ENCODE results near the gene CEP70.

The CEP70 gene

GRCh38 chr3:138463724-138464490 lies 130.2 kb downstream of the CEP70 start:
- DNase-seq (ENCODE audit: low read depth in 1 of 2, low spot score in 1 of 2) = no peak
- Histone ChIP-seq H3K27me3 (ENCODE audit: insufficient read depth, poor library complexity, severe bottlenecking) (peaks cover 6% of the 10 kb centered on the region), H3K27ac (replicated peaks) (no peak overlapping the region), H3K4me3 (replicated peaks; ENCODE audit: insufficient read depth, low read length) (no peak overlapping the region)
- TF ChIP-seq CTCF (IDR thresholded peaks at IDR 0.05; ENCODE audit: insufficient read depth, low read length) = no peak
- no peak for TF ChIP-seq GABPA (IDR thresholded peaks at IDR 0.05; ENCODE audit: low read depth)
- no peak for TF ChIP-seq SPI1 (IDR thresholded peaks at IDR 0.05; ENCODE audit: borderline replicate concordance, low read depth)
- no peak for TF ChIP-seq REST (IDR thresholded peaks at IDR 0.05; ENCODE audit: insufficient replicate concordance, low read depth)
- TF ChIP-seq POLR2AphosphoS5 (IDR thresholded peaks at IDR 0.05; ENCODE audit: low read depth) = no peak

GRCh38 chr3:138461896-138462295 lies 132.2 kb downstream of the CEP70 start:
- H3K27ac ChIP-seq (replicated peaks) = no peak overlapping the region
- peaks cover 6% of the 10 kb centered on the region for H3K27me3 ChIP-seq (ENCODE audit: insufficient read depth, poor library complexity, severe bottlenecking)
- no peak for TF ChIP-seq REST (IDR thresholded peaks at IDR 0.05; ENCODE audit: insufficient replicate concordance, low read depth)
- TF ChIP-seq SPI1 (IDR thresholded peaks at IDR 0.05; ENCODE audit: borderline replicate concordance, low read depth) = no peak
- no peak for TF ChIP-seq GABPA (IDR thresholded peaks at IDR 0.05; ENCODE audit: low read depth)
- TF ChIP-seq CTCF (IDR thresholded peaks at IDR 0.05; ENCODE audit: insufficient read depth, low read length) = no peak
- TF ChIP-seq POLR2AphosphoS5 (IDR thresholded peaks at IDR 0.05; ENCODE audit: low read depth) = no peak
- DNase-seq (ENCODE audit: low read depth in 1 of 2, low spot score in 1 of 2) = no peak
- no peak overlapping the region for H3K4me3 ChIP-seq (replicated peaks; ENCODE audit: insufficient read depth, low read length)

GRCh38 chr3:138461246-138461645 lies 132.8 kb downstream of the CEP70 start:
- no peak for DNase-seq (ENCODE audit: low read depth in 1 of 2, low spot score in 1 of 2)
- no peak overlapping the region for H3K27ac ChIP-seq (replicated peaks)
- TF ChIP-seq GABPA (IDR thresholded peaks at IDR 0.05; ENCODE audit: low read depth) (no peak), SPI1 (IDR thresholded peaks at IDR 0.05; ENCODE audit: borderline replicate concordance, low read depth) (no peak), CTCF (IDR thresholded peaks at IDR 0.05; ENCODE audit: insufficient read depth, low read length) (no peak), POLR2AphosphoS5 (IDR thresholded peaks at IDR 0.05; ENCODE audit: low read depth) (no peak), REST (IDR thresholded peaks at IDR 0.05; ENCODE audit: insufficient replicate concordance, low read depth) (no peak)
- H3K27me3 ChIP-seq (ENCODE audit: insufficient read depth, poor library complexity, severe bottlenecking) = peaks cover 6% of the 10 kb centered on the region
- no peak overlapping the region for H3K4me3 ChIP-seq (replicated peaks; ENCODE audit: insufficient read depth, low read length)
